Measurements from ENCODE around the gene GALNT14.

Gene GALNT14

DNA sequence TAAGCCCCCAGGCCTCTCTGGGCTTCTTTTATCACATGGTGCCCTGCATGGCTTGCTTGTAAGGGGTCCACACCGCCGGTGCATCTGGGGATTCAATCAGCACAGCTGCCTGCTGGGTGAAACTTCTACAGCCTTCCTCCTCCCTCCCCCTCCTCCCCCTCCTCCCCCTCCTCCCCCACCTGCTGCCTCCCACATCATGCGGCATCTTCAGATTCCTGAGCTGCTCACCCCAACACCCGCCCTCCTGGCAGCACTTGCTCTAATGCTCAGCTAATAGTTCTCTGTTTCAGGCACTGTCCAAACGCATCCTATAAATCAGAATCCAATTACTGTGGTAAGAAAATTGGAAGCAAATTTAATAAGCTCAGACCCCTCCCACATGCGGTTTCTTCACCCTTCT is 150.7 kb downstream of the GALNT14 start:
- H3K4me3 ChIP-seq (ENCODE audit: low read depth, low read length): no peak overlapping the region
- CTCF ChIA-PET: no interaction called here
- TF ChIP-seq ZNF155 (tag by site-specific recombination; IDR thresholded peaks at IDR 0.05) (no peak), ZEB2 (tag by site-specific recombination; IDR thresholded peaks at IDR 0.05) (no peak), FEZF1 (tag by site-specific recombination; IDR thresholded peaks at IDR 0.05) (no peak), ZNF202 (tag by site-specific recombination; IDR thresholded peaks at IDR 0.05; ENCODE audit: borderline replicate concordance) (no peak), ZNF433 (tag by site-specific recombination; IDR thresholded peaks at IDR 0.05; ENCODE audit: low read depth) (no peak), ZNF391 (tag by site-specific recombination; IDR thresholded peaks at IDR 0.05; ENCODE audit: borderline replicate concordance, low read depth) (no peak), ZNF24 (tag by site-specific recombination; IDR thresholded peaks at IDR 0.05) (no peak), HOXC10 (CRISPR knock-in tag; IDR thresholded peaks at IDR 0.05) (no peak), ZFHX2 (tag by site-specific recombination; conservative IDR thresholded peaks at IDR 0.05) (no peak), ZNF112 (tag by site-specific recombination; IDR thresholded peaks at IDR 0.05) (no peak), ZNF658 (tag by site-specific recombination; IDR thresholded peaks at IDR 0.05) (no peak), ZNF311 (tag by site-specific recombination; IDR thresholded peaks at IDR 0.05; ENCODE audit: borderline replicate concordance) (no peak), ZNF510 (tag by site-specific recombination; IDR thresholded peaks at IDR 0.05; ENCODE audit: insufficient replicate concordance) (no peak)
- TF ChIP-seq, protein P1, sequence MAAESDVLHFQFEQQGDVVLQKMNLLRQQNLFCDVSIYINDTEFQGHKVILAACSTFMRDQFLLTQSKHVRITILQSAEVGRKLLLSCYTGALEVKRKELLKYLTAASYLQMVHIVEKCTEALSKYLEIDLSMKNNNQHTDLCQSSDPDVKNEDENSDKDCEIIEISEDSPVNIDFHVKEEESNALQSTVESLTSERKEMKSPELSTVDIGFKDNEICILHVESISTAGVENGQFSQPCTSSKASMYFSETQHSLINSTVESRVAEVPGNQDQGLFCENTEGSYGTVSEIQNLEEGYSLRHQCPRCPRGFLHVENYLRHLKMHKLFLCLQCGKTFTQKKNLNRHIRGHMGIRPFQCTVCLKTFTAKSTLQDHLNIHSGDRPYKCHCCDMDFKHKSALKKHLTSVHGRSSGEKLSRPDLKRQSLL (tag by site-specific recombination; IDR thresholded peaks at IDR 0.05): no peak
- TF ChIP-seq, protein P2, sequence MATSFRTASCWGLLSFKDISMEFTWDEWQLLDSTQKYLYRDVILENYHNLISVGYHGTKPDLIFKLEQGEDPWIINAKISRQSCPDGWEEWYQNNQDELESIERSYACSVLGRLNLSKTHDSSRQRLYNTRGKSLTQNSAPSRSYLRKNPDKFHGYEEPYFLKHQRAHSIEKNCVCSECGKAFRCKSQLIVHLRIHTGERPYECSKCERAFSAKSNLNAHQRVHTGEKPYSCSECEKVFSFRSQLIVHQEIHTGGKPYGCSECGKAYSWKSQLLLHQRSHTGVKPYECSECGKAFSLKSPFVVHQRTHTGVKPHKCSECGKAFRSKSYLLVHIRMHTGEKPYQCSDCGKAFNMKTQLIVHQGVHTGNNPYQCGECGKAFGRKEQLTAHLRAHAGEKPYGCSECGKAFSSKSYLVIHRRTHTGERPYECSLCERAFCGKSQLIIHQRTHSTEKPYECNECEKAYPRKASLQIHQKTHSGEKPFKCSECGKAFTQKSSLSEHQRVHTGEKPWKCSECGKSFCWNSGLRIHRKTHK (tag by site-specific recombination; IDR thresholded peaks at IDR 0.05): no peak
- TF ChIP-seq, protein P3, sequence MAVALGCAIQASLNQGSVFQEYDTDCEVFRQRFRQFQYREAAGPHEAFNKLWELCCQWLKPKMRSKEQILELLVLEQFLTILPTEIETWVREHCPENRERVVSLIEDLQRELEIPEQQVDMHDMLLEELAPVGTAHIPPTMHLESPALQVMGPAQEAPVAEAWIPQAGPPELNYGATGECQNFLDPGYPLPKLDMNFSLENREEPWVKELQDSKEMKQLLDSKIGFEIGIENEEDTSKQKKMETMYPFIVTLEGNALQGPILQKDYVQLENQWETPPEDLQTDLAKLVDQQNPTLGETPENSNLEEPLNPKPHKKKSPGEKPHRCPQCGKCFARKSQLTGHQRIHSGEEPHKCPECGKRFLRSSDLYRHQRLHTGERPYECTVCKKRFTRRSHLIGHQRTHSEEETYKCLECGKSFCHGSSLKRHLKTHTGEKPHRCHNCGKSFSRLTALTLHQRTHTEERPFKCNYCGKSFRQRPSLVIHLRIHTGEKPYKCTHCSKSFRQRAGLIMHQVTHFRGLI (tag by site-specific recombination; IDR thresholded peaks at IDR 0.05): no peak
- TF ChIP-seq, protein P4, sequence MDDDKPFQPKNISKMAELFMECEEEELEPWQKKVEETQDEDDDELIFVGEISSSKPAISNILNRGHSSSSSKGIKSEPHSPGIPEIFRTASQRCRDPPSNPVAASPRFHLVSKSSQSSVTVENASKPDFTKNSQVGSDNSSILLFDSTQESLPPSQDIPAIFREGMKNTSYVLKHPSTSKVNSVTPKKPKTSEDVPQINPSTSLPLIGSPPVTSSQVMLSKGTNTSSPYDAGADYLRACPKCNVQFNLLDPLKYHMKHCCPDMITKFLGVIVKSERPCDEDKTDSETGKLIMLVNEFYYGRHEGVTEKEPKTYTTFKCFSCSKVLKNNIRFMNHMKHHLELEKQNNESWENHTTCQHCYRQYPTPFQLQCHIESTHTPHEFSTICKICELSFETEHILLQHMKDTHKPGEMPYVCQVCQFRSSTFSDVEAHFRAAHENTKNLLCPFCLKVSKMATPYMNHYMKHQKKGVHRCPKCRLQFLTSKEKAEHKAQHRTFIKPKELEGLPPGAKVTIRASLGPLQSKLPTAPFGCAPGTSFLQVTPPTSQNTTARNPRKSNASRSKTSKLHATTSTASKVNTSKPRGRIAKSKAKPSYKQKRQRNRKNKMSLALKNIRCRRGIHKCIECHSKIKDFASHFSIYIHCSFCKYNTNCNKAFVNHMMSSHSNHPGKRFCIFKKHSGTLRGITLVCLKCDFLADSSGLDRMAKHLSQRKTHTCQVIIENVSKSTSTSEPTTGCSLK (tag by site-specific recombination; IDR thresholded peaks at IDR 0.05): no peak
- POLR2A ChIA-PET: no interaction called here
- no peaks in the 10 kb centered on the region for H3K4me1 ChIP-seq (ENCODE audit: control insufficient read depth, insufficient read depth, low read length)
- no peaks in the 10 kb centered on the region for H3K36me3 ChIP-seq (ENCODE audit: control insufficient read depth in 2 of 2, insufficient read depth in 1 of 2, low read length in 2 of 2)
- no peak overlapping the region for H3K27ac ChIP-seq (ENCODE audit: extremely low read depth, low read depth, low read length)
- H3K9me3 ChIP-seq (ENCODE audit: control insufficient read depth, insufficient read depth, low read depth, low read length): no peaks in the 10 kb centered on the region

DNA sequence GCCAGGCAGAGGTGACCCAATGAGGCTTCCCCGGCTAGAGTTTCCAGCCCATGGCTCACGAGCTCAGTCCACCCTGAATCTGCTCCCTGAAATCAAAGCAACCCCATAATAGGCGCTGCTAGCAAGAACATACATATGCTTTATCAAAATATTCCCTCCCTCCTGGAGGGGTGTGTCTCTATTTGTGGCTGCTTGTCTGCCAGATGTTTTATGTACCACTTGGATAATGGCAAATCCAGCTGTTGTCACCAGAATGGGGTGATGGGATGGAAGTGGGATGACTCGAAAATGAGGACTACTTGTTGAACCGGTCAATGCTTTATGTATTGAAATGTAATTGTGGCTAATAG is 152.0 kb downstream of the GALNT14 start:
- Histone ChIP-seq H3K27ac (ENCODE audit: extremely low read depth, low read depth, low read length) (no peak overlapping the region), H3K36me3 (ENCODE audit: control insufficient read depth in 2 of 2, insufficient read depth in 1 of 2, low read length in 2 of 2) (no peaks in the 10 kb centered on the region), H3K4me3 (ENCODE audit: low read depth, low read length) (no peak overlapping the region), H3K4me1 (ENCODE audit: control insufficient read depth, insufficient read depth, low read length) (no peaks in the 10 kb centered on the region), H3K9me3 (ENCODE audit: control insufficient read depth, insufficient read depth, low read depth, low read length) (no peaks in the 10 kb centered on the region)
- ChIA-PET POLR2A (no interaction called here), CTCF (no interaction called here)
- TF ChIP-seq ZNF558 (tag by site-specific recombination; IDR thresholded peaks at IDR 0.05) (no peak), BCL11B (tag by site-specific recombination; IDR thresholded peaks at IDR 0.05; ENCODE audit: low read depth) (no peak), IKZF3 (tag by site-specific recombination; IDR thresholded peaks at IDR 0.05) (no peak), HOXA7 (CRISPR knock-in tag; IDR thresholded peaks at IDR 0.05; ENCODE audit: borderline replicate concordance) (no peak), ZNF16 (tag by site-specific recombination; IDR thresholded peaks at IDR 0.05; ENCODE audit: low read depth) (no peak)
- TF ChIP-seq, protein P5, sequence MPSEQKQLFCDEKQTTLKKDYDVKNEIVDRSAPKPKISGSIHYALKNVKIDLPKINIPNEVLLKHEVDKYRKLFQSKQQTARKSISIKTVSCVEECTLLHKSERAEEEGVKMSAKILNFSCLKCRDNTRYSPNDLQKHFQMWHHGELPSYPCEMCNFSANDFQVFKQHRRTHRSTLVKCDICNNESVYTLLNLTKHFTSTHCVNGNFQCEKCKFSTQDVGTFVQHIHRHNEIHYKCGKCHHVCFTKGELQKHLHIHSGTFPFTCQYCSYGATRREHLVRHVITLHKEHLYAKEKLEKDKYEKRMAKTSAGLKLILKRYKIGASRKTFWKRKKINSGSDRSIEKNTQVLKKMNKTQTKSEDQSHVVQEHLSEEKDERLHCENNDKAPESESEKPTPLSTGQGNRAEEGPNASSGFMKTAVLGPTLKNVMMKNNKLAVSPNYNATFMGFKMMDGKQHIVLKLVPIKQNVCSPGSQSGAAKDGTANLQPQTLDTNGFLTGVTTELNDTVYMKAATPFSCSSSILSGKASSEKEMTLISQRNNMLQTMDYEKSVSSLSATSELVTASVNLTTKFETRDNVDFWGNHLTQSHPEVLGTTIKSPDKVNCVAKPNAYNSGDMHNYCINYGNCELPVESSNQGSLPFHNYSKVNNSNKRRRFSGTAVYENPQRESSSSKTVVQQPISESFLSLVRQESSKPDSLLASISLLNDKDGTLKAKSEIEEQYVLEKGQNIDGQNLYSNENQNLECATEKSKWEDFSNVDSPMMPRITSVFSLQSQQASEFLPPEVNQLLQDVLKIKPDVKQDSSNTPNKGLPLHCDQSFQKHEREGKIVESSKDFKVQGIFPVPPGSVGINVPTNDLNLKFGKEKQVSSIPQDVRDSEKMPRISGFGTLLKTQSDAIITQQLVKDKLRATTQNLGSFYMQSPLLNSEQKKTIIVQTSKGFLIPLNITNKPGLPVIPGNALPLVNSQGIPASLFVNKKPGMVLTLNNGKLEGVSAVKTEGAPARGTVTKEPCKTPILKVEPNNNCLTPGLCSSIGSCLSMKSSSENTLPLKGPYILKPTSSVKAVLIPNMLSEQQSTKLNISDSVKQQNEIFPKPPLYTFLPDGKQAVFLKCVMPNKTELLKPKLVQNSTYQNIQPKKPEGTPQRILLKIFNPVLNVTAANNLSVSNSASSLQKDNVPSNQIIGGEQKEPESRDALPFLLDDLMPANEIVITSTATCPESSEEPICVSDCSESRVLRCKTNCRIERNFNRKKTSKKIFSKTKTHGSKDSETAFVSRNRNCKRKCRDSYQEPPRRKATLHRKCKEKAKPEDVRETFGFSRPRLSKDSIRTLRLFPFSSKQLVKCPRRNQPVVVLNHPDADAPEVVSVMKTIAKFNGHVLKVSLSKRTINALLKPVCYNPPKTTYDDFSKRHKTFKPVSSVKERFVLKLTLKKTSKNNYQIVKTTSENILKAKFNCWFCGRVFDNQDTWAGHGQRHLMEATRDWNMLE (tag by site-specific recombination; conservative IDR thresholded peaks at IDR 0.05; ENCODE audit: low read depth): no peak
- TF ChIP-seq, protein P6, sequence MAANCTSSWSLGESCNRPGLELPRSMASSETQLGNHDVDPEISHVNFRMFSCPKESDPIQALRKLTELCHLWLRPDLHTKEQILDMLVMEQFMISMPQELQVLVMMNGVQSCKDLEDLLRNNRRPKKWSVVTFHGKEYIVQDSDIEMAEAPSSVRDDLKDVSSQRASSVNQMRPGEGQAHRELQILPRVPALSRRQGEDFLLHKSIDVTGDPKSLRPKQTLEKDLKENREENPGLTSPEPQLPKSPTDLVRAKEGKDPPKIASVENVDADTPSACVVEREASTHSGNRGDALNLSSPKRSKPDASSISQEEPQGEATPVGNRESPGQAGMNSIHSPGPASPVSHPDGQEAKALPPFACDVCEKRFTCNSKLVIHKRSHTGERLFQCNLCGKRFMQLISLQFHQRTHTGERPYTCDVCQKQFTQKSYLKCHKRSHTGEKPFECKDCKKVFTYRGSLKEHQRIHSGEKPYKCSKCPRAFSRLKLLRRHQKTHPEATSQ (tag by site-specific recombination; IDR thresholded peaks at IDR 0.05): no peak
